ENCODE results near the gene CHCHD2. TPM values are rescaled to one million over a fixed set of nuclear protein-coding genes. Genes with fewer than 3 reads are reported as not detected.

The CHCHD2 gene
- total RNA-seq, 4 donors from 2014 or later = 296 to 475 (median 347) TPM

DNA sequence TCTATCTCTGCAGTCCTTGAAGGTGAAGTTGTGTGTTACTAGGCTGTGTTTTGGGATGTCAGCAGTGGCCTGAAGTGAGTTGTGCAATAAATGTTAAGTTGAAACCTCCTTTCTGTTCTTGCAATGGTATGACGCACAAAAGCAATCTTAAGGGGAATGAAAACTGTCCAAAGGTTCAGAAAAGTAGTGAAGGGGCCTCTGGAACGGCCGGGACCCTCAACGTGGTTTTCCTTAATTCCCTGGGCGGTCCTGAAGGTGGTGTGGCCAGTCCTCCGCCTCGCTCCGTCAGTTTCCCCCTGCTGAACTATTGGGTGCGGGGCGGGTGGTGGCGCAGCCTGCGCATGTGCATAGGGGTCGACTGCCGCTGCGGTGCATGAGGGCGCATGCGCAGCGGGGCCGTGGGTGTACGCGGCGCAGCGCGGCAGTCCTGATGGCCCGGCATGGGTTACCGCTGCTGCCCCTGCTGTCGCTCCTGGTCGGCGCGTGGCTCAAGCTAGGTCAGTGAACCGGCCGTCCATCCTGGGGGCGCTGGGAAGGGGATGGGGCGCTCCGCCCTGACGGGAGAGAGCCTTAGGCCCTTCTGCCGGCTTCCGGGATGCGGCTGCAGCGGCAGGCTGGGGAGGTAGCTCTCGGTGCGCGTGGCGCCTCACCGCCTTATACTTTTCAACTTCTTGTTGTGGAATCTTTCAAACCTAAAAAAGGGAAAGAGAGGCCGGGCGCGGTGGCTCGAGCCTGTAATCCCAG, 42.2 kb downstream of the CHCHD2 start, which contains the start of gene SUMF2:
SUMF2 (plus strand) TSS at position 405 of the 744 bp plus-strand sequence; CDS start at position 431, 26 bp downstream.
- H3K9me3 ChIP-seq = no peaks in the 10 kb centered on the region
- TF ChIP-seq POLR2A (IDR thresholded peaks at IDR 0.05) = peak in 2 of 4 donors; percentile 79 to 93
- TF ChIP-seq CTCF (IDR thresholded peaks at IDR 0.05) = peak in 3 of 6 experiments; percentile 16 to 37 (median 21)
- H3K27me3 ChIP-seq = no peaks in the 10 kb centered on the region
- peaks cover 0 to 63% (median 16%) of the 10 kb centered on the region in 3 donors for H3K36me3 ChIP-seq
- 0 to 1% methylated on average over 3 to 10 of the region's 49 CpGs for WGBS, 2 donors
- peak; percentile 40 for DNase-seq
- peak within 1 kb of the TSS; percentile 75 to 96 (median 90) for H3K4me3 ChIP-seq
- intact Hi-C loops (cut with DNase I) = no loop called here
- peaks cover 0 to 36% (median 12%) of the 10 kb centered on the region in 3 donors for H3K4me1 ChIP-seq
- peak within 1 kb of the TSS; percentile 87 to 97 (median 94) for H3K27ac ChIP-seq

DNA sequence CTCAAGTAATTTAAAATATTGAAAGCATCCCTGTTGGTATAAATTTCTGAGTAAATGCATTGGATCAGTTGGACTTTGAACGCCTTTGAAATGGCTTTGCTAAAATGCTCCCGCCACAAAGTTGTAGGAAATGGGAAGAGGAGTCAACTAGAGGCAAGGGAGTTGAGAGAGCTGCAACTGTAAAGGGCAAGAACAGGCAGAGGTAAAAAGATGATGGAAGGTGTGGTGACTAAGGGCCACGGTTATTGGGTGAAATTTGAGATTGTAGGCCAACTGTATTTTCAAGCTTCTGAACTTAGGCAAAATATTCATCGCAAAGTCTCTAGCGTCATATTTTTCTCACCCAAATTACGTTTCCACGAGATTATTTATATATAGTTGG, 42.8 kb downstream of the CHCHD2 start:
- no peak for DNase-seq
- 59 to 62% methylated on average over 7 of the region's 7 CpGs for WGBS, 2 donors
- Histone ChIP-seq H3K27me3 (no peaks in the 10 kb centered on the region), H3K9me3 (no peaks in the 10 kb centered on the region), H3K4me3 (peak overlapping the region in 3 of 4 donors; percentile 88 to 96 (median 92)), H3K36me3 (peaks cover 0 to 63% (median 20%) of the 10 kb centered on the region in 3 donors), H3K4me1 (peaks cover 0 to 36% (median 12%) of the 10 kb centered on the region in 3 donors), H3K27ac (peak overlapping the region; percentile 87 to 97 (median 94))
- intact Hi-C loops (cut with DNase I) = no loop called here
- TF ChIP-seq POLR2A (IDR thresholded peaks at IDR 0.05) = no peak

DNA sequence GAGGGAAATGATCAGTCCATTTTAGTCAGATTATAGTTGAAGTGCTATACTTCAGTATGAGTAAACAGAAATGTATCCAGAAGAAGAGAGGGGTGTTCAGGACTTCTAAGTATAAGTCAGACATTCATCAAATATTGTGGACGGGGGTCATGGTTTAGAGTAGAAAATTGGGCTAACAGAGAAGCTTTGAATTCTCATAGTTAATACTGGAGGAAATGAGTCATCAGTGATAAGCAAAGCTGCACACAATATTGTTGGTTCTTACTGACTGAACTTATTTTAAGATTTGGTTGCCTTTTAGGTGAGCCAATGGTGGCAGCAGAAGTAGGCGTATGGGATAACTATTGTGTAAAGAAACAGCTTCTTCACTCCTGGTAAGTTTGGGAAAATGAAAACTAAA, 43.9 kb downstream of the CHCHD2 start:
- TF ChIP-seq POLR2A (IDR thresholded peaks at IDR 0.05) = no peak
- no peak for TF ChIP-seq CTCF (IDR thresholded peaks at IDR 0.05)
- peak overlapping the region in 2 of 4 donors; percentile 2 to 3 for H3K27ac ChIP-seq
- H3K4me3 ChIP-seq = no peak overlapping the region
- DNase-seq = no peak
- H3K9me3 ChIP-seq = no peaks in the 10 kb centered on the region
- H3K27me3 ChIP-seq = no peaks in the 10 kb centered on the region
- WGBS, 2 donors = 57 to 61% methylated on average over 2 of the region's 2 CpGs
- H3K36me3 ChIP-seq = peaks cover 0 to 65% (median 32%) of the 10 kb centered on the region in 3 donors
- intact Hi-C loops (cut with DNase I) = no loop called here
- H3K4me1 ChIP-seq = peaks cover 0 to 36% (median 12%) of the 10 kb centered on the region in 3 donors

- no peak overlapping the region for H3K27ac ChIP-seq
- TF ChIP-seq POLR2A (IDR thresholded peaks at IDR 0.05) = no peak
- TF ChIP-seq CTCF (IDR thresholded peaks at IDR 0.05) = no peak
- peaks cover 5 to 42% (median 20%) of the 10 kb centered on the region in 3 donors for H3K4me1 ChIP-seq
- no peaks in the 10 kb centered on the region for H3K9me3 ChIP-seq
- no peak for DNase-seq
- H3K36me3 ChIP-seq = peaks cover 0 to 63% (median 34%) of the 10 kb centered on the region in 3 donors
- no peak overlapping the region for H3K4me3 ChIP-seq
- intact Hi-C loops (cut with DNase I) = no loop called here
- no peaks in the 10 kb centered on the region for H3K27me3 ChIP-seq
- WGBS, 2 donors = 74 to 77% methylated on average over 2 of the region's 2 CpGs
Measured at GRCh38 chr7:56053993-56054392, 52.3 kb downstream of the CHCHD2 start.

- H3K4me3 ChIP-seq = no peak overlapping the region
- peak overlapping the region in 1 of 4 donors; percentile 94 for H3K27ac ChIP-seq
- intact Hi-C loops (cut with DNase I) = no loop called here
- peaks cover 0 to 57% (median 29%) of the 10 kb centered on the region in 3 donors for H3K36me3 ChIP-seq
- no peaks in the 10 kb centered on the region for H3K27me3 ChIP-seq
- DNase-seq = no peak
- TF ChIP-seq CTCF (IDR thresholded peaks at IDR 0.05) (no peak), POLR2A (IDR thresholded peaks at IDR 0.05) (no peak)
- WGBS, 2 donors = 72 to 77% methylated on average over 9 of the region's 9 CpGs
- no peaks in the 10 kb centered on the region for H3K9me3 ChIP-seq
- peaks cover 5 to 48% (median 20%) of the 10 kb centered on the region in 3 donors for H3K4me1 ChIP-seq
Measured at GRCh38 chr7:56053379-56053778, 52.9 kb downstream of the CHCHD2 start.

Small RNAs within 50 kb of the gene (small RNA-seq; reads per million reads assigned to genes)
- gene SNORA15 = 0 to 0.14 (median 0) reads per million in 4 donors
- 0 to 0.82 (median 0.11) reads per million in 4 donors for gene SNORA22B

Other genes with a start within 250 kb of the CHCHD2 start
- gene SEPTIN14, start 243.7 kb downstream of the CHCHD2 start, total RNA-seq = not detected
- gene ZNF713, start 219.0 kb downstream of the CHCHD2 start, total RNA-seq = 1 to 10 TPM in 3 of 4 donors, under 1 TPM in 1; 0.38 to 2.3 (median 1.8) TPM
- gene MRPS17, start 154.6 kb downstream of the CHCHD2 start, total RNA-seq = 10 to 100 TPM in 2 of 4 donors, 1 to 10 TPM in 2; 4.3 to 11.8 (median 10.2) TPM
- gene NIPSNAP2, start 141.9 kb downstream of the CHCHD2 start, total RNA-seq = 10 to 100 TPM; 11.0 to 55.5 (median 34.6) TPM
- 10 to 100 TPM; 13.9 to 46.7 (median 27.9) TPM for gene PSPH, start 55.0 kb downstream of the CHCHD2 start, total RNA-seq
- 100 to 1,000 TPM in 3 of 4 donors, 10 to 100 TPM in 1; 60.6 to 163 (median 133) TPM for gene CCT6A, start 54.7 kb downstream of the CHCHD2 start, total RNA-seq
- gene SUMF2, start 42.2 kb downstream of the CHCHD2 start, total RNA-seq = 10 to 100 TPM; 50.3 to 88.1 (median 69.9) TPM
- gene PHKG1, start 13.5 kb downstream of the CHCHD2 start, total RNA-seq = 1 to 10 TPM in 1 of 4 donors, under 1 TPM in 2, not detected in 1; 0.31 to 2.7 (median 0.57) TPM
- gene NUPR2, start 9.9 kb upstream of the CHCHD2 start, total RNA-seq = not detected

All from esophagus squamous epithelium (tissue), 5 donors.